PC-3 (cell line): Measurements from ENCODE around the gene NCS1. TPM values are rescaled to one million over a fixed set of nuclear protein-coding genes. Genes with fewer than 3 reads are reported as not detected.

ENCODE experiments used
- ATAC-seq: fragments of 200-7000 bp; cut with Tn5 transposase; 2 replicates; pipeline ENCODE4 v1.9.1; 2020; ENCODE audit warnings: mild to moderate bottlenecking, moderate library complexity
- BruUV-seq: library from RNA; stranded (reverse); fragments of 400-500 nt; replicated peaks from 2 replicates; lab custom pipeline; 2021; lab: Mats Ljungman, UMichigan
- CTCF ChIA-PET: fragments of 300-600 bp; sonication (Branson Sonifier 250); formaldehyde crosslinking; loops from one replicate; lab custom pipeline; 2022; ENCODE audit warnings: antibody characterized with exemption; lab: Charles Lee
- POLR2A ChIA-PET: fragments of 300-600 bp; sonication (Branson Sonifier 250); formaldehyde crosslinking; loops from one replicate; lab custom pipeline; 2022; ENCODE audit warnings: antibody characterized with exemption; ENCODE audit not compliant: unreplicated experiment; lab: Charles Lee
- DNase-seq: peaks from one replicate; pipeline ENCODE4 v3.0.0-alpha.2; 2015
- H2AFZ ChIP-seq: fragments of 300-600 bp; sonication (generic); 2 replicates; pipeline ENCODE4 v1.6.0; 2016; ENCODE audit warnings: antibody characterized with exemption, low read length
- H3F3A ChIP-seq: fragments of 300-600 bp; sonication (generic); one replicate; pipeline ENCODE4 v1.6.0; 2017; ENCODE audit warnings: antibody characterized with exemption, low read length, control low read depth, mild to moderate bottlenecking; ENCODE audit not compliant: unreplicated experiment
- H3K27ac ChIP-seq: fragments of 300-600 bp; sonication (generic); 2 replicates; pipeline ENCODE4 v1.5.1; 2016; ENCODE audit warnings: mild to moderate bottlenecking, low read length
- H3K27me3 ChIP-seq: fragments of 300-600 bp; sonication (generic); 2 replicates; pipeline ENCODE4 v1.6.1; 2016; ENCODE audit warnings: low read length, mixed read lengths
- H3K36me3 ChIP-seq: fragments of 300-600 bp; sonication (generic); 2 replicates; pipeline ENCODE4 v1.6.1; 2016; ENCODE audit warnings: low read depth, mixed run types, low read length, mixed read lengths
- H3K4me1 ChIP-seq: fragments of 300-600 bp; sonication (generic); 2 replicates; pipeline ENCODE4 v1.5.1; 2016; ENCODE audit warnings: low read length; ENCODE audit not compliant: insufficient read depth
- H3K4me2 ChIP-seq: fragments of 300-600 bp; sonication (generic); 2 replicates; pipeline ENCODE4 v1.6.0; 2016; ENCODE audit warnings: low read length
- H3K4me3 ChIP-seq: fragments of 300-600 bp; sonication (generic); 2 replicates; pipeline ENCODE4 v1.5.1; 2016; ENCODE audit warnings: mild to moderate bottlenecking, low read length, mixed read lengths
- H3K79me2 ChIP-seq: fragments of 300-600 bp; sonication (generic); 2 replicates; pipeline ENCODE4 v1.6.1; 2017; ENCODE audit warnings: low read length, mixed read lengths
- H3K9ac ChIP-seq: fragments of 300-600 bp; sonication (generic); 2 replicates; pipeline ENCODE4 v1.6.0; 2016; ENCODE audit warnings: mild to moderate bottlenecking, low read length
- H3K9me2 ChIP-seq: fragments of 300-600 bp; sonication (generic); replicated peaks from 2 replicates; pipeline ENCODE4 v1.6.1; 2016; ENCODE audit warnings: mixed run types, low read length, mixed read lengths
- H3K9me3 ChIP-seq: fragments of 300-600 bp; sonication (generic); 2 replicates; pipeline ENCODE4 v1.6.1; 2016; ENCODE audit warnings: low read length, mixed read lengths
- H4K20me1 ChIP-seq: fragments of 300-600 bp; sonication (generic); 2 replicates; pipeline ENCODE4 v1.6.1; 2016; ENCODE audit warnings: low read length, mixed read lengths
- EZH2 ChIP-seq: fragments of 300-600 bp; sonication (generic); IDR thresholded peaks from one replicate; pipeline ENCODE4 v1.6.1; 2017; ENCODE audit warnings: antibody characterized with exemption, mild to moderate bottlenecking, low read length; ENCODE audit not compliant: unreplicated experiment
- EZH2phosphoT487 ChIP-seq: fragments of 300-600 bp; sonication (generic); IDR thresholded peaks from 2 replicates; pipeline ENCODE4 v1.6.1; 2018; ENCODE audit warnings: mild to moderate bottlenecking, antibody characterized with exemption, low read length, borderline replicate concordance
- intact Hi-C: fragments of 100-400 bp; cut with micrococcal nuclease; formaldehyde crosslinking; loops from 2 replicates; pipeline ENCODE4 v1.9.0; 2023
- total RNA-seq: library from RNA; depleted of rRNA; stranded (reverse); fragments of >200 nt; gene quantifications from 2 replicates; pipeline ENCODE4 v1.2.3, GENCODE V29; 2014
- TF ChIP-seq, protein P1 (sequence below): fragments of 300-600 bp; sonication (generic); conservative IDR thresholded peaks from 2 replicates; pipeline ENCODE4 v1.5.1; 2017; ENCODE audit warnings: antibody characterized with exemption, low read depth, mild to moderate bottlenecking, low read length

NCS1 gene
- total RNA-seq, 1 experiment from 2014 or later = 14.0 TPM

GRCh38 chr9:130237763-130238524, 65.7 kb downstream of the NCS1 start:
- BruUV-seq = no TSS peak
- Histone ChIP-seq H3K27ac (no peak overlapping the region), H3K27me3 (no peaks in the 10 kb centered on the region), H3K79me2 (no peaks in the 10 kb centered on the region), H3F3A (no peaks in the 10 kb centered on the region), H3K9ac (no peak overlapping the region), H3K9me3 (no peaks in the 10 kb centered on the region), H4K20me1 (no peaks in the 10 kb centered on the region), H3K4me3 (no peak overlapping the region), H3K4me2 (no peak overlapping the region), H3K4me1 (no peaks in the 10 kb centered on the region), H3K9me2 (no peaks in the 10 kb centered on the region), H2AFZ (no peak overlapping the region), H3K36me3 (no peaks in the 10 kb centered on the region)
- ChIA-PET POLR2A (no interaction called here), CTCF (interaction anchor here (0.6 kb wide), 1 partner anchor 455 kb away, joined by 3 read pairs; the partner anchor contains the start of gene EXOSC2)
- DNase-seq (no peak), ATAC-seq (no peak)
- intact Hi-C loops = no loop called here
- TF ChIP-seq EZH2phosphoT487 (no peak), EZH2 (no peak)
- TF ChIP-seq, protein P1, sequence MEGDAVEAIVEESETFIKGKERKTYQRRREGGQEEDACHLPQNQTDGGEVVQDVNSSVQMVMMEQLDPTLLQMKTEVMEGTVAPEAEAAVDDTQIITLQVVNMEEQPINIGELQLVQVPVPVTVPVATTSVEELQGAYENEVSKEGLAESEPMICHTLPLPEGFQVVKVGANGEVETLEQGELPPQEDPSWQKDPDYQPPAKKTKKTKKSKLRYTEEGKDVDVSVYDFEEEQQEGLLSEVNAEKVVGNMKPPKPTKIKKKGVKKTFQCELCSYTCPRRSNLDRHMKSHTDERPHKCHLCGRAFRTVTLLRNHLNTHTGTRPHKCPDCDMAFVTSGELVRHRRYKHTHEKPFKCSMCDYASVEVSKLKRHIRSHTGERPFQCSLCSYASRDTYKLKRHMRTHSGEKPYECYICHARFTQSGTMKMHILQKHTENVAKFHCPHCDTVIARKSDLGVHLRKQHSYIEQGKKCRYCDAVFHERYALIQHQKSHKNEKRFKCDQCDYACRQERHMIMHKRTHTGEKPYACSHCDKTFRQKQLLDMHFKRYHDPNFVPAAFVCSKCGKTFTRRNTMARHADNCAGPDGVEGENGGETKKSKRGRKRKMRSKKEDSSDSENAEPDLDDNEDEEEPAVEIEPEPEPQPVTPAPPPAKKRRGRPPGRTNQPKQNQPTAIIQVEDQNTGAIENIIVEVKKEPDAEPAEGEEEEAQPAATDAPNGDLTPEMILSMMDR = no peak

GRCh38 chr9:130239363-130239695, 67.1 kb downstream of the NCS1 start:
- Histone ChIP-seq H3K27ac (no peak overlapping the region), H3K36me3 (no peaks in the 10 kb centered on the region), H3K27me3 (no peaks in the 10 kb centered on the region), H3K4me3 (no peak overlapping the region), H3K79me2 (no peaks in the 10 kb centered on the region), H3K9ac (no peak overlapping the region), H3K4me2 (no peak overlapping the region), H2AFZ (no peak overlapping the region), H3K9me3 (no peaks in the 10 kb centered on the region), H3F3A (no peaks in the 10 kb centered on the region), H4K20me1 (no peaks in the 10 kb centered on the region), H3K9me2 (no peaks in the 10 kb centered on the region), H3K4me1 (no peaks in the 10 kb centered on the region)
- BruUV-seq = no TSS peak
- TF ChIP-seq, protein P1 = no peak
- no peak for TF ChIP-seq EZH2
- no peak for DNase-seq
- POLR2A ChIA-PET = no interaction called here
- CTCF ChIA-PET = interaction anchor here (0.6 kb wide), 1 partner anchor 197 kb away, joined by 4 read pairs; no protein-coding TSS in a partner anchor
- intact Hi-C loops = no loop called here
- ATAC-seq = no peak

GRCh38 chr9:130239741-130240241, 67.6 kb downstream of the NCS1 start:
- DNase-seq (no peak), ATAC-seq (no peak)
- H3F3A ChIP-seq = no peaks in the 10 kb centered on the region
- TF ChIP-seq EZH2phosphoT487 (no peak), EZH2 (no peak)
- TF ChIP-seq, protein P1 = no peak
- H3K79me2 ChIP-seq = no peaks in the 10 kb centered on the region
- no TSS peak for BruUV-seq
- no peaks in the 10 kb centered on the region for H4K20me1 ChIP-seq
- ChIA-PET CTCF (interaction anchor here (0.6 kb wide), 1 partner anchor 197 kb away, joined by 4 read pairs; no protein-coding TSS in a partner anchor), POLR2A (no interaction called here)
- H3K9me3 ChIP-seq = no peaks in the 10 kb centered on the region
- H3K4me1 ChIP-seq = no peaks in the 10 kb centered on the region
- H3K27me3 ChIP-seq = no peaks in the 10 kb centered on the region
- H2AFZ ChIP-seq = no peak overlapping the region
- H3K36me3 ChIP-seq = no peaks in the 10 kb centered on the region
- no peak overlapping the region for H3K9ac ChIP-seq
- no peak overlapping the region for H3K27ac ChIP-seq
- intact Hi-C loops = no loop called here
- no peak overlapping the region for H3K4me3 ChIP-seq
- H3K4me2 ChIP-seq = no peak overlapping the region
- H3K9me2 ChIP-seq = no peaks in the 10 kb centered on the region
